ENCODE data around the gene ALPI. TPM values are rescaled to one million over a fixed set of nuclear protein-coding genes. Genes with fewer than 3 reads are reported as not detected.

Gene ALPI
- total and polyA plus RNA-seq, 8 donors, result 1.4 to 12.3 TPM; not detected in 6

GRCh38 chr2:232491139-232491780 is 35.3 kb downstream of the ALPI start:
- DNase-seq, result no peak

GRCh38 chr2:232492236-232492848 is 36.4 kb downstream of the ALPI start:
- 67 to 72% (median 71%) methylated on average over 8 of the region's 8 CpGs for WGBS, 5 donors
- Histone ChIP-seq H3K4me1 (peaks cover 1 to 6% (median 2%) of the 10 kb centered on the region in 4 donors), H3K9me3 (no peaks in the 10 kb centered on the region), H3K27me3 (peaks cover 5 to 61% (median 10%) of the 10 kb centered on the region in 3 donors), H3K36me3 (no peaks in the 10 kb centered on the region), H3K27ac (no peak overlapping the region), H3K4me3 (no peak overlapping the region)
- TF ChIP-seq POLR2AphosphoS5 (IDR thresholded peaks at IDR 0.05), result no peak
- intact Hi-C loops (cut with DNase I; ENCODE audit: low total_unique reads), result no loop called here
- no peak for DNase-seq

More at GRCh38 chr2:232491139-232491780, 35.3 kb downstream of the ALPI start:
- Histone ChIP-seq H3K36me3 (no peaks in the 10 kb centered on the region), H3K27me3 (peaks cover 12 to 61% (median 21%) of the 10 kb centered on the region in 3 donors), H3K27ac (no peak overlapping the region), H3K9me3 (no peaks in the 10 kb centered on the region), H3K4me1 (peaks cover 6 to 17% (median 11%) of the 10 kb centered on the region in 4 donors), H3K4me3 (no peak overlapping the region)
- TF ChIP-seq EP300 (IDR thresholded peaks at IDR 0.05), result no peak
- TF ChIP-seq CTCF (IDR thresholded peaks at IDR 0.05), result no peak
- intact Hi-C loops (cut with DNase I; ENCODE audit: low total_unique reads), result no loop called here
- 81 to 95% (median 89%) methylated on average over 12 of the region's 12 CpGs for WGBS, 5 donors

- intact Hi-C loops (cut with DNase I; ENCODE audit: low total_unique reads), result no loop called here
- no peaks in the 10 kb centered on the region for H3K4me1 ChIP-seq
- no peak for DNase-seq
Measured at GRCh38 chr2:232492963-232493700, 37.2 kb downstream of the ALPI start.

GRCh38 chr2:232493701-232494474 is 37.9 kb downstream of the ALPI start:
- TF ChIP-seq POLR2AphosphoS5 (IDR thresholded peaks at IDR 0.05) (no peak), EP300 (IDR thresholded peaks at IDR 0.05) (no peak), CTCF (IDR thresholded peaks at IDR 0.05) (no peak), POLR2A (IDR thresholded peaks at IDR 0.05) (no peak)
- H3K27ac ChIP-seq, result no peak overlapping the region
- H3K4me3 ChIP-seq, result no peak overlapping the region
- peaks cover 0 to 50% (median 0%) of the 10 kb centered on the region in 3 donors for H3K27me3 ChIP-seq
- intact Hi-C loops (cut with DNase I; ENCODE audit: low total_unique reads), result no loop called here
- no peaks in the 10 kb centered on the region for H3K36me3 ChIP-seq
- WGBS, 5 donors, result 69 to 84% (median 75%) methylated on average over 9 to 10 of the region's 10 CpGs
- no peaks in the 10 kb centered on the region for H3K9me3 ChIP-seq
- no peaks in the 10 kb centered on the region for H3K4me1 ChIP-seq
- no peak for DNase-seq

More at GRCh38 chr2:232492963-232493700, 37.2 kb downstream of the ALPI start:
- H3K4me3 ChIP-seq, result no peak overlapping the region
- H3K9me3 ChIP-seq, result no peaks in the 10 kb centered on the region
- H3K27me3 ChIP-seq, result peaks cover 2 to 57% (median 4%) of the 10 kb centered on the region in 3 donors
- no peaks in the 10 kb centered on the region for H3K36me3 ChIP-seq
- no peak overlapping the region for H3K27ac ChIP-seq
- WGBS, 5 donors, result 79 to 90% (median 88%) methylated on average over 18 to 24 of the region's 24 CpGs
- TF ChIP-seq CTCF (IDR thresholded peaks at IDR 0.05), result no peak
- TF ChIP-seq POLR2AphosphoS5 (IDR thresholded peaks at IDR 0.05), result no peak
- TF ChIP-seq EP300 (IDR thresholded peaks at IDR 0.05), result no peak
- TF ChIP-seq POLR2A (IDR thresholded peaks at IDR 0.05), result no peak
